Endodermal cell (in vitro differentiated cells): ENCODE results near the gene CIBAR2. TPM values are rescaled to one million over a fixed set of nuclear protein-coding genes. Genes with fewer than 3 reads are reported as not detected.

Experiments used
- DNase-seq: peaks from one replicate; pipeline ENCODE4 v3.0.0-alpha.2; 2017
- H3K27ac ChIP-seq: 2 replicates; pipeline ENCODE4 v1.5.1; 2013; ENCODE audit warnings: mild to moderate bottlenecking, low read depth, low read length, moderate library complexity
- H3K27me3 ChIP-seq: 2 replicates; pipeline ENCODE4 v1.6.1; 2013; ENCODE audit warnings: mild to moderate bottlenecking, low read length, moderate library complexity; ENCODE audit not compliant: insufficient read depth, control insufficient read depth, poor library complexity, severe bottlenecking
- H3K36me3 ChIP-seq: 2 replicates; pipeline ENCODE4 v1.7.0; 2013; ENCODE audit warnings: mild to moderate bottlenecking, low read length, moderate library complexity; ENCODE audit not compliant: control insufficient read depth, insufficient read depth
- H3K4me1 ChIP-seq: one replicate; pipeline ENCODE4 v1.7.0; 2013; ENCODE audit warnings: low read length; ENCODE audit not compliant: control insufficient read depth, insufficient read depth
- H3K4me3 ChIP-seq: 2 replicates; pipeline ENCODE4 v1.5.1; 2013; ENCODE audit warnings: mild to moderate bottlenecking, low read length, moderate library complexity
- H3K9ac ChIP-seq: 2 replicates; pipeline ENCODE4 v1.6.1; 2013; ENCODE audit warnings: mild to moderate bottlenecking, low read length, moderate library complexity; ENCODE audit not compliant: poor library complexity, severe bottlenecking; ENCODE audit errors: extremely low read depth
- H3K9me3 ChIP-seq: 2 replicates; pipeline ENCODE4 v1.6.1; 2013; ENCODE audit warnings: mild to moderate bottlenecking, low read length, moderate library complexity; ENCODE audit not compliant: control insufficient read depth
- H3K27ac Mint-ChIP-seq: 2 replicates; pipeline ENCODE4 v1.8.0; 2020; ENCODE audit warnings: mixed read lengths
- H3K27me3 Mint-ChIP-seq: 2 replicates; pipeline ENCODE4 v1.8.0; 2021; ENCODE audit warnings: mild to moderate bottlenecking, mixed read lengths; ENCODE audit not compliant: insufficient read depth
- H3K36me3 Mint-ChIP-seq: 2 replicates; pipeline ENCODE4 v1.8.0; 2020; ENCODE audit warnings: low read depth, mixed read lengths
- H3K4me1 Mint-ChIP-seq: 2 replicates; pipeline ENCODE4 v1.8.0; 2020; ENCODE audit warnings: mixed read lengths
- H3K4me3 Mint-ChIP-seq: 2 replicates; pipeline ENCODE4 v1.8.0; 2020; ENCODE audit warnings: mild to moderate bottlenecking, moderate library complexity, mixed read lengths
- H3K9me3 Mint-ChIP-seq: 2 replicates; pipeline ENCODE4 v1.8.0; 2020; ENCODE audit warnings: mild to moderate bottlenecking, mixed read lengths
- WGBS, 2 experiments: methylation state at CpG; one replicate each; pipeline versions ENCODE4 v1.1.5 to v1.1.7; 2013; ENCODE audit warnings: missing lambda C conversion rate in 2 of 2, mixed read lengths in 1 of 2; ENCODE audit not compliant: insufficient coverage in 1 of 2, insufficient read length in 1 of 2; 5-methylcytosine and 5-hydroxymethylcytosine counted together
- total RNA-seq, 2 donors: library from RNA; stranded (reverse); fragmentation: NEBNext Ultra II Directional in 1 of 2; extraction: Animal tissue kit (Norgen Biotek cat#: 25700) in 1 of 2; gene quantifications; 2 replicates in 1 of 2; 3 replicates in 1 of 2; pipeline ENCODE4 v1.2.1, GENCODE V29; 2021
- TF ChIP-seq, protein P1 (sequence below): fragments of 200-600 bp; sonication (generic); conservative IDR thresholded peaks from 2 replicates; pipeline ENCODE4 v1.5.0; 2021; ENCODE audit warnings: antibody characterized with exemption, mild to moderate bottlenecking

Gene CIBAR2
- total RNA-seq, 2 donors from 2014 or later: not detected

DNA sequence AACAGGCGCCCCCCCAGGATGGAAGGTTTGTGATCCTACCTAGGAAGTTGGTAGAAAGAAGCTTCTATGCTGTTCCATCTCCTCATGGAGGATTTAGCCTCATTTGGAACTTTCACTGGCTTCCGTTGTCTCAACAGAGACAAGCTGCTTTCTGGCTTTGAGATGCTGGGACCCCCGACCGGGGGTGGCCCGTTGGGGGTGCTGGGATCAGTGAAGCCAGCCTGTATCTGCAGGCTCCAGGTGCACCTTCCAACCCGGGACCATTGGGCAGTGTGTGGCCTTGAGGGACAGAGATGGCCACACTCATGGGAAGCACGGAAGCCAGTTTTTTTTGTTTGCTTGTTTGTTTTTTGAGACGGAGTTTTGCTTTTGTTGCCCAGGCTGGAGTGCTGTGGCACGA, 15.4 kb downstream of the CIBAR2 start:
- no peak overlapping the region for H3K9ac ChIP-seq
- no peaks in the 10 kb centered on the region for H3K9me3 ChIP-seq
- H3K27ac Mint-ChIP-seq: no peak overlapping the region
- no peak for DNase-seq
- H3K27ac ChIP-seq: no peak overlapping the region
- no peaks in the 10 kb centered on the region for H3K9me3 Mint-ChIP-seq
- H3K4me1 ChIP-seq: peaks cover 2% of the 10 kb centered on the region
- H3K27me3 ChIP-seq: no peaks in the 10 kb centered on the region
- WGBS, 2 experiments: 82 to 87% methylated on average over 6 to 9 of the region's 9 CpGs
- no peaks in the 10 kb centered on the region for H3K36me3 Mint-ChIP-seq
- no peak overlapping the region for H3K4me3 Mint-ChIP-seq
- peaks cover under 1% of the 10 kb centered on the region for H3K4me1 Mint-ChIP-seq
- no peaks in the 10 kb centered on the region for H3K27me3 Mint-ChIP-seq
- H3K4me3 ChIP-seq: no peak overlapping the region
- TF ChIP-seq, protein P1, sequence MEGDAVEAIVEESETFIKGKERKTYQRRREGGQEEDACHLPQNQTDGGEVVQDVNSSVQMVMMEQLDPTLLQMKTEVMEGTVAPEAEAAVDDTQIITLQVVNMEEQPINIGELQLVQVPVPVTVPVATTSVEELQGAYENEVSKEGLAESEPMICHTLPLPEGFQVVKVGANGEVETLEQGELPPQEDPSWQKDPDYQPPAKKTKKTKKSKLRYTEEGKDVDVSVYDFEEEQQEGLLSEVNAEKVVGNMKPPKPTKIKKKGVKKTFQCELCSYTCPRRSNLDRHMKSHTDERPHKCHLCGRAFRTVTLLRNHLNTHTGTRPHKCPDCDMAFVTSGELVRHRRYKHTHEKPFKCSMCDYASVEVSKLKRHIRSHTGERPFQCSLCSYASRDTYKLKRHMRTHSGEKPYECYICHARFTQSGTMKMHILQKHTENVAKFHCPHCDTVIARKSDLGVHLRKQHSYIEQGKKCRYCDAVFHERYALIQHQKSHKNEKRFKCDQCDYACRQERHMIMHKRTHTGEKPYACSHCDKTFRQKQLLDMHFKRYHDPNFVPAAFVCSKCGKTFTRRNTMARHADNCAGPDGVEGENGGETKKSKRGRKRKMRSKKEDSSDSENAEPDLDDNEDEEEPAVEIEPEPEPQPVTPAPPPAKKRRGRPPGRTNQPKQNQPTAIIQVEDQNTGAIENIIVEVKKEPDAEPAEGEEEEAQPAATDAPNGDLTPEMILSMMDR: no peak
- H3K36me3 ChIP-seq: no peaks in the 10 kb centered on the region

DNA sequence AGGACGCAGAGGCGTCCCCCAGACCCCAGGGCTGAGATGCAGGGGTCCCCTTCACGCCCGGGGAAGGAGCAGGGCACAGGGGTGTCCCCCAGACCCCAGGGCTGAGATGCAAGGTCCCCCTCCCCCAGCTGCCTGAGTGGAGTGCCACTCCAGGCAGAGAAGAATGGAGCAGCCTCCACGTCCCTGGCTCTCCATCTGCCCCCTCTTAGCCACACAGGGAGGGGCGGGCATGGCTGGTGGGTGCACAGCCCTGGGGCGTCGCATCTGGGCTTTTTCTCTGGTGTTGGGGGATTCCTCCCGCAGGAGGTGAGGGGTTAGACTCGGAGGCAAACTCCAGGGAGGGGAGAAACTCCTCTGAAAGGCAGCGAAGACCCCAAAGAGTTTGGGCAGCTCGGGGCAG, 17.5 kb downstream of the CIBAR2 start:
- Mint-ChIP-seq H3K4me3 (no peak overlapping the region), H3K9me3 (no peaks in the 10 kb centered on the region), H3K36me3 (no peaks in the 10 kb centered on the region), H3K27me3 (no peaks in the 10 kb centered on the region), H3K4me1 (no peaks in the 10 kb centered on the region), H3K27ac (no peak overlapping the region)
- no peak overlapping the region for H3K27ac ChIP-seq
- H3K27me3 ChIP-seq: no peaks in the 10 kb centered on the region
- 87 to 89% methylated on average over 5 to 12 of the region's 12 CpGs for WGBS, 2 experiments
- H3K9me3 ChIP-seq: no peaks in the 10 kb centered on the region
- DNase-seq: no peak
- H3K4me3 ChIP-seq: no peak overlapping the region
- peaks cover 2% of the 10 kb centered on the region for H3K4me1 ChIP-seq
- no peak overlapping the region for H3K9ac ChIP-seq
- no peaks in the 10 kb centered on the region for H3K36me3 ChIP-seq
- TF ChIP-seq, protein P1: no peak

DNA sequence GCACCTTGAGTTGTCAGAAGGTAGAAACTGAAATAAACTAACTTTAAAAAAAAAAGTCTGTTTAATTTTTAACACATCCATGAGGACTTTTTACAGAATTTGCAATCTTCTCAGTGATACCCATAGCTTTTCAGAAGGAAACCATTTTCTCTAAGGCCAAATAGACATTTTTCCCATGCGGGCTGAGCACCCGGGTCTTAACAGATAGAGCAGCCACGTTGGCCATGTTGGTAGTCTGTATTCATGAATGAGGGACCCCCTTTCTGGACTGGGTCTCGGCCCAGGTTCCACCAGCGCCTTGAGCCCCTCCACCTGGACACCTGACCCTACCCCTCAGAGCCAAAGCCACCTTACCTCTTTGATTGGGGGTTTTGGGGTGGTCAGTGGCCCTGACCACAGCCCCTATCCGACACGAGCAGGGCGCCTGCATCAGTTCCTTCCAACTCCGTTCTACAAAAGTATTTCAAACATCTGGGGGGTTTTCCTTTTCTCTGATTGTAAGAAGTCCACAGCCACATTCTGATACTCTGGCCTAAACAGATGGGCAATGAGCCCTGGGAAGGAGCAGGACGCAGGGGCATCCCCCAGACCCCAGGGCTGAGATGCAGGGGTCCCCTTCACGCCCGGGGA, 18.0 kb downstream of the CIBAR2 start:
- H3K27ac Mint-ChIP-seq: no peak overlapping the region
- no peaks in the 10 kb centered on the region for H3K9me3 Mint-ChIP-seq
- WGBS, 2 experiments: 85 to 96% methylated on average over 7 to 12 of the region's 12 CpGs
- Histone ChIP-seq H3K4me1 (peaks cover 2% of the 10 kb centered on the region), H3K36me3 (no peaks in the 10 kb centered on the region), H3K9ac (no peak overlapping the region), H3K27me3 (no peaks in the 10 kb centered on the region), H3K27ac (no peak overlapping the region), H3K9me3 (no peaks in the 10 kb centered on the region), H3K4me3 (no peak overlapping the region)
- no peak for DNase-seq
- no peak overlapping the region for H3K4me3 Mint-ChIP-seq
- no peaks in the 10 kb centered on the region for H3K36me3 Mint-ChIP-seq
- H3K4me1 Mint-ChIP-seq: no peaks in the 10 kb centered on the region
- H3K27me3 Mint-ChIP-seq: no peaks in the 10 kb centered on the region
- TF ChIP-seq, protein P1: no peak
